HCT116 (cell line): ENCODE data around the gene HMCN1. TPM values are rescaled to one million over a fixed set of nuclear protein-coding genes. Genes with fewer than 3 reads are reported as not detected.

Experiments
- ATAC-seq: fragments of 200-7000 bp; cut with Tn5 transposase; 2 replicates; pipeline ENCODE4 v1.9.1; 2020; ENCODE audit warnings: mild to moderate bottlenecking, moderate library complexity
- BruUV-seq: library from RNA; stranded (reverse); fragments of 400-500 nt; replicated peaks from 2 replicates; lab custom pipeline; 2021; lab: Mats Ljungman, UMichigan
- CTCF ChIA-PET: fragments of 300-600 bp; sonication (Branson Sonifier 250); formaldehyde crosslinking; loops from one replicate; lab custom pipeline; 2021; ENCODE audit warnings: antibody characterized with exemption; lab: Charles Lee
- POLR2A ChIA-PET: fragments of 300-600, 350-600 bp; sonication (Branson Sonifier 250); formaldehyde crosslinking; loops from one replicate; lab custom pipeline; 2021; ENCODE audit warnings: antibody characterized with exemption; lab: Charles Lee
- RAD21 ChIA-PET, 2 experiments: fragments of 300-600 bp; sonication (Branson Sonifier 250); formaldehyde crosslinking; loops; one replicate each; lab custom pipeline; 2023; ENCODE audit warnings: low total read pairs in 2 of 2; ENCODE audit not compliant: uncharacterized antibody in 2 of 2, unreplicated experiment in 2 of 2, low non-redundant PET in 1 of 2; lab: Charles Lee
- DNase-seq: peaks from one replicate; pipeline ENCODE4 v3.0.0-alpha.2; 2010; ENCODE audit warnings: low read depth, low spot score
- H2AFZ ChIP-seq: fragments of 200-600 bp; shearing (Covaris generic), sonication (generic); 2 replicates; pipeline ENCODE4 v1.6.1; 2017; ENCODE audit warnings: low read depth, mixed run types, mixed read lengths, antibody characterized with exemption, low read length; ENCODE audit not compliant: poor library complexity, severe bottlenecking
- H3K27ac ChIP-seq: 2 replicates; pipeline ENCODE4 v1.5.1; 2012; ENCODE audit warnings: low read depth, low read length
- H3K27me3 ChIP-seq: fragments of 200-600 bp; sonication (generic); 2 replicates; pipeline ENCODE4 v1.6.1; 2016; ENCODE audit warnings: mixed run types, low read length, mixed read lengths; ENCODE audit not compliant: insufficient read depth
- H3K36me3 ChIP-seq, 2 experiments: fragments of 200-500 bp in 1 of 2; fragments of 200-600 bp in 1 of 2; sonication (Bioruptor generic) in 1 of 2; sonication (generic) in 1 of 2; 2 replicates each; pipeline versions ENCODE4 v1.5.1 to v1.6.1; 2014 to 2016; ENCODE audit warnings: low read length in 2 of 2, inconsistent platforms in 1 of 2, mixed read lengths in 1 of 2, mixed run types in 1 of 2; ENCODE audit not compliant: insufficient read depth in 2 of 2, control insufficient read depth in 1 of 2
- H3K4me1 ChIP-seq, 2 experiments: fragments of 200-600 bp in 1 of 2; sonication (generic) in 1 of 2; 2 replicates each; pipeline versions ENCODE4 v1.5.1 to v1.6.1; 2012 to 2017; ENCODE audit warnings: low read length in 2 of 2, inconsistent platforms in 1 of 2, mild to moderate bottlenecking in 1 of 2, mixed read lengths in 1 of 2, mixed run types in 1 of 2, moderate library complexity in 1 of 2; ENCODE audit not compliant: insufficient read depth in 2 of 2, control insufficient read depth in 1 of 2
- H3K4me2 ChIP-seq: fragments of 200-600 bp; sonication (generic); 2 replicates; pipeline ENCODE4 v1.6.1; 2017; ENCODE audit warnings: mixed run types, low read length, mixed read lengths
- H3K4me3 ChIP-seq, 2 experiments: fragments of 200-600 bp in 1 of 2; sonication (generic) in 1 of 2; replicated peaks in 1 of 2; 2 replicates each; pipeline ENCODE4 v1.5.1; 2011 to 2016; ENCODE audit warnings: low read length in 2 of 2, control low read depth in 1 of 2, low read depth in 1 of 2, mild to moderate bottlenecking in 1 of 2, mixed read lengths in 1 of 2, mixed run types in 1 of 2
- H3K79me2 ChIP-seq: fragments of 200-600 bp; sonication (generic); 2 replicates; pipeline ENCODE4 v1.6.1; 2017; ENCODE audit warnings: mild to moderate bottlenecking, mixed run types, low read length, moderate library complexity, mixed read lengths; ENCODE audit not compliant: insufficient read depth
- H3K9ac ChIP-seq: fragments of 200-600 bp; sonication (generic); 2 replicates; pipeline ENCODE4 v1.6.1; 2016; ENCODE audit warnings: low read length, mixed read lengths
- H3K9me2 ChIP-seq: fragments of 200-600 bp; sonication (generic), shearing (Covaris generic); 2 replicates; pipeline ENCODE4 v1.6.1; 2017; ENCODE audit warnings: mixed run types, mild to moderate bottlenecking, moderate library complexity; ENCODE audit not compliant: insufficient read depth
- H3K9me3 ChIP-seq, 2 experiments: fragments of 200-500 bp in 1 of 2; fragments of 200-600 bp in 1 of 2; sonication (Bioruptor generic) in 1 of 2; sonication (generic) in 1 of 2; 2 replicates each; pipeline ENCODE4 v1.6.1; 2014 to 2017; ENCODE audit warnings: low read length in 2 of 2, mixed read lengths in 2 of 2, inconsistent platforms in 1 of 2, low read depth in 1 of 2, mild to moderate bottlenecking in 1 of 2, mixed run types in 1 of 2, moderate library complexity in 1 of 2; ENCODE audit not compliant: control insufficient read depth in 1 of 2, insufficient read depth in 1 of 2
- H4K20me1 ChIP-seq: fragments of 200-600 bp; sonication (generic), shearing (Covaris generic); 2 replicates; pipeline ENCODE4 v1.6.1; 2017; ENCODE audit warnings: mixed run types, mild to moderate bottlenecking, moderate library complexity; ENCODE audit not compliant: insufficient read depth
- ATF3 ChIP-seq: IDR thresholded peaks from 2 replicates; pipeline ENCODE4 v1.6.1; 2012
- CEBPB ChIP-seq: IDR thresholded peaks from 2 replicates; pipeline ENCODE4 v1.6.1; 2012; ENCODE audit warnings: low read depth
- CTCF ChIP-seq, 3 experiments: fragments of 200-600 bp in 1 of 3; sonication (generic) in 1 of 3; IDR thresholded peaks in 2 of 3; conservative IDR thresholded peaks in 1 of 3; 2 replicates each; pipeline ENCODE4 v1.5.1; 2012 to 2017; ENCODE audit warnings: low read depth in 2 of 3, low read length in 2 of 3, antibody characterized with exemption in 1 of 3, borderline replicate concordance in 1 of 3, control low read depth in 1 of 3, mild to moderate bottlenecking in 1 of 3, mixed read lengths in 1 of 3, mixed run types in 1 of 3, moderate library complexity in 1 of 3; ENCODE audit not compliant: insufficient read depth in 1 of 3
- ELF1 ChIP-seq: IDR thresholded peaks from 2 replicates; pipeline ENCODE4 v1.6.1; 2012; ENCODE audit warnings: low read depth, borderline replicate concordance
- EZH2phosphoT487 ChIP-seq: fragments of 200-600 bp; IDR thresholded peaks from 2 replicates; pipeline ENCODE4 v1.6.1; 2018; ENCODE audit warnings: antibody characterized with exemption, borderline replicate concordance
- FOSL1 ChIP-seq: IDR thresholded peaks from 2 replicates; pipeline ENCODE4 v1.6.1; 2012; ENCODE audit warnings: low read depth
- JUND ChIP-seq: IDR thresholded peaks from 2 replicates; pipeline ENCODE4 v1.6.1; 2012
- MAX ChIP-seq: IDR thresholded peaks from 2 replicates; pipeline ENCODE4 v1.6.1; 2012
- POLR2A ChIP-seq: IDR thresholded peaks from 2 replicates; pipeline ENCODE4 v1.7.0; 2011; ENCODE audit warnings: borderline replicate concordance; ENCODE audit not compliant: insufficient read depth, insufficient read length; ENCODE audit errors: extremely low read depth
- POLR2AphosphoS5 ChIP-seq: IDR thresholded peaks from 2 replicates; pipeline ENCODE4 v1.6.1; 2011; ENCODE audit warnings: mild to moderate bottlenecking, low read depth, low read length, moderate library complexity
- RAD21 ChIP-seq: IDR thresholded peaks from 2 replicates; pipeline ENCODE4 v1.6.1; 2012; ENCODE audit warnings: low read depth, mild to moderate bottlenecking
- REST ChIP-seq: IDR thresholded peaks from 2 replicates; pipeline ENCODE4 v1.6.1; 2012; ENCODE audit warnings: low read depth
- SIN3A ChIP-seq: IDR thresholded peaks from 2 replicates; pipeline ENCODE4 v1.6.1; 2012; ENCODE audit warnings: low read depth
- SP1 ChIP-seq: IDR thresholded peaks from 2 replicates; pipeline ENCODE4 v1.6.1; 2012; ENCODE audit warnings: low read depth
- SRF ChIP-seq: IDR thresholded peaks from 2 replicates; pipeline ENCODE4 v1.6.1; 2012; ENCODE audit warnings: low read depth
- YY1 ChIP-seq: IDR thresholded peaks from 2 replicates; pipeline ENCODE4 v1.6.1; 2011; ENCODE audit warnings: low read length, low read depth, moderate library complexity, mild to moderate bottlenecking; ENCODE audit not compliant: insufficient replicate concordance; ENCODE audit errors: extremely low read depth
- ZBTB33 ChIP-seq: IDR thresholded peaks from 2 replicates; pipeline ENCODE4 v1.6.1; 2011; ENCODE audit warnings: mild to moderate bottlenecking, low read length, moderate library complexity; ENCODE audit not compliant: insufficient replicate concordance; ENCODE audit errors: extremely low read depth
- ZNF274 ChIP-seq: fragments of 200-500 bp; sonication (Bioruptor generic); IDR thresholded peaks from 2 replicates; pipeline ENCODE4 v1.6.1; 2014; ENCODE audit warnings: mild to moderate bottlenecking, low read depth, low read length, inconsistent platforms
- intact Hi-C: fragments of 100-400 bp; cut with micrococcal nuclease; formaldehyde crosslinking; loops from 2 replicates; pipeline ENCODE4 v1.10.0; 2022
- total RNA-seq: library from RNA; stranded (reverse); gene quantifications from one replicate; pipeline ENCODE4 v1.2.1, GENCODE V29; 2021; ENCODE audit not compliant: unreplicated experiment

The HMCN1 gene
- total RNA-seq, 1 experiment from 2014 or later = 0.59 TPM

- Histone ChIP-seq H3K9me2 (no peaks in the 10 kb centered on the region), H3K4me3 (no peak overlapping the region), H3K4me1 (no peaks in the 10 kb centered on the region), H4K20me1 (no peaks in the 10 kb centered on the region), H3K27ac (no peak overlapping the region), H3K9ac (no peak overlapping the region), H2AFZ (no peak overlapping the region), H3K4me2 (no peak overlapping the region), H3K9me3 (no peaks in the 10 kb centered on the region), H3K27me3 (no peaks in the 10 kb centered on the region), H3K79me2 (no peaks in the 10 kb centered on the region), H3K36me3 (no peaks in the 10 kb centered on the region)
- no TSS peak for BruUV-seq
- ChIA-PET CTCF (no interaction called here), POLR2A (no interaction called here), RAD21 (no interaction called here)
- DNase-seq (no peak), ATAC-seq (no peak)
- intact Hi-C loops = no loop called here
- TF ChIP-seq CTCF (IDR thresholded peaks at IDR 0.05 in 2 of 3, conservative IDR thresholded peaks at IDR 0.05 in 1 of 3; ENCODE audit: borderline replicate concordance in 1 of 3, insufficient read depth in 1 of 3, low read depth in 2 of 3, low read length in 2 of 3) (no peak), POLR2AphosphoS5 (no peak), POLR2A (no peak), ZNF274 (no peak), SIN3A (no peak), MAX (no peak), CEBPB (no peak), RAD21 (no peak), ZBTB33 (no peak), EZH2phosphoT487 (no peak), ELF1 (no peak), SP1 (no peak), YY1 (no peak), SRF (no peak), FOSL1 (no peak), REST (no peak), JUND (no peak), ATF3 (no peak)
Measured at GRCh38 chr1:185785586-185785985, 51.4 kb downstream of the HMCN1 start.
